Activated T-cell treated with anti-CD3 and anti-CD28 coated beads, Interleukin-2, amount 50 U/mL, for 48 hours (primary cell): ENCODE measurements around the gene GALE.
"Not testable (repeated sequence)": the region's sequence is repeated elsewhere in the genome, so short reads cannot be mapped to it uniquely, and the experiment has no call there.

Experiments used
- DNase-seq, 2 experiments: peaks; one replicate each; pipeline ENCODE4 v3.0.0-alpha.2; 2020

The GALE gene

DNA sequence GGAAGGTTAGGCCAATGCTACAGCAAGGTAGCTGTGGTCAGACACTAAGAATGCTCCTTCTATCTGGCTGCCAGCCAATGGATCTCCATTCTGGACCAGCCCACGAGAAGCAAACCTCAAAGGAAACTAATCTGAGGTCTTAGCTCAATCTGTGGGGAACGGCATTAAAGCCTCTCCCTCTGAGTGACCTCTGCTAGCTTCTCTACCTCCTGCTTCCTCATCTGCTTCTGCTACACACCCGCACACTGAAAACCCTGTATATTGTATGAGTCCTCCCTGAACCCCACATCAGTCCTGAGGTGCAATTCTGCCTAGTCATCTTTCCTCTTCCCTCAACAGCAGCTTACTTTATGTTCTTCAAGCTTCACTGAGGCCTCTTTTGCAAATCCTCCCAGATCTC, 6.9 kb upstream of the GALE start:
- no peak for DNase-seq

DNA sequence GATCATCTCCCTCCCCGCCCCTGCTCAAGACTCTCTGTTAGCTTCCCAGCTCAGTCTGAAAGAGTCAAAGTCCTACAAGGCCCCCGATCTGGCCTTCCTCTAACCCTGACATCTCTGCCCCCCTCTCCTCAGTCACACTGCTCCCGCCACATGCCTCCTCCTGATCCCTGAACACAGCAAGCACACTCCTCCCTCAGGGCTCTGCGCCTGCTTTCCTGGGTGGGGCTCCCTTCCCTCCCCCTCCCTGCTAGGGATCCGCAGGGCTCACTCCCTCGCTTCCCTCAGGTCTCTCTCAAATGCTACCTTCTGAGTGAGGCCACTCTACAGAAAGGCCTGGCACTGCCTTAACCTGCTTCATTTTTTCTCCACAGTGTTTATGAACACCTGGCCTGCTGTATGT, 5.7 kb upstream of the GALE start:
- DNase-seq = no peak

DNA sequence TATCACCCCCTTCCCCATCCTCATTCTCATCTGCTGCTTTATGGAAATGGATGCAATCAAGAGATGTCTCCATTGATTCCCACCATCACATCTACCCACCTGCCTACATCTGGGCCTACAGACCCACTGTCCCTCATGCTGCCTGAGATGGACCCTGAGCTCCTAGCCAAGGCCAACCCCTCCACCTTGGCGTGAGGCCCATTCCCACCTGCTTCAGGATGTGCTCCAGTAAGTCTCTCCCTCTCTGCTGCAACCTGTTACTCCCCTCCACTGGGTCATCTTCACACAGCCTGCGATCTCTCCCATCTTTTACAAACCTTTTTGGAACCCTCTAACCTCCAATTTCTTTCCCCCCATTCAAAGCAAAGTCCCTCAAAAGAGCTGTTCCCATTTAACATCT, 4.5 kb upstream of the GALE start:
- DNase-seq = no peak

DNA sequence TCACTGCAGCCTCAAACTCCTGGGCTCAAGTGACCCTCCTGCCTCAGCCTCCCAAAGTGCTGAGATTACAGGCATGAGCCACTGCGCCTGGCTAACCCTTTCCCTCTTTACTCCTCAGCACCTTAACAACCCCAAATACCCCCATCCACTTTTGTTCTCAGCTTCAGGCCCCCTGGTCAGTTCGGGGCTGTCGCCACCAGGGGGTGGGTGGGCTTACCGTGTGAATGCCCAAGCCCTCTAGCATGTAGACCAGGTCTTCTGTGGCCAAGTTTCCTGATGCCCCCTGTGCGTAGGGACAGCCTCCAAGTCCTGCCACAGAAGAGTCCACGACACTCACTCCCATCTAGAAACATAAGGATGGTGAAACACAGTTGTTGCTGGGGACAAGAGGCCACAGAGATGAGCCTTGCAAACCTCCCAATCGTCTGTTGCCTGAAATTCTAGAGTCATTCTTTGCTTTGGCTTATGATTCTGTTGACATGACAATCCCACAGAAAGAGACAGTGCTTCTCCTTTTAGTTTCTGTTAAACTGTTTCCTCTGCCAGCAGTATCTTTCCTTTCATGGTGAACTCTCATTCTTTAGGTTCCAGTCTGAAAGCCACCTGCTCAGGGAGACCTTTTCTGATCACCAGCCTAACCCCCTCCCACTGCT, 3.8 kb upstream of the GALE start:
- no peak for DNase-seq

DNA sequence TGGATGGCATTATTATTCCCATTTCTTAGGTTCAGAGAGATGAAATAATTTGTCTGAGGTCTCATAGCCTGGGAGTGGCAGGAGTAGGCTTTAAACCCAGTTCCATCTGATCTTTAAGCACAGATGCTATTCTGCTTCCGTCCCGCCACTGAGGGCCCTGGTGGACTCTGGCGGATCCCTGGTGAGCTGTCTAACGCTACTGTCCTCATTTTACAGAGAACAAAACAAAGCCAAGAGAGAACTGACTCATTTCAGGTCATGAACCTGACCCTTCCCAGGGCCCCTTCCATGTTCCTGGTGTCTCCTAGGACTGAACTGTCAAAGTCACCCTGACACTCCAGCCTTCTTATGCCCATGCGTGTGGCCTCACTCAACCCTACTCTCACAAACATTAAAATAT, 3.1 kb upstream of the GALE start:
- no peak for DNase-seq

DNA sequence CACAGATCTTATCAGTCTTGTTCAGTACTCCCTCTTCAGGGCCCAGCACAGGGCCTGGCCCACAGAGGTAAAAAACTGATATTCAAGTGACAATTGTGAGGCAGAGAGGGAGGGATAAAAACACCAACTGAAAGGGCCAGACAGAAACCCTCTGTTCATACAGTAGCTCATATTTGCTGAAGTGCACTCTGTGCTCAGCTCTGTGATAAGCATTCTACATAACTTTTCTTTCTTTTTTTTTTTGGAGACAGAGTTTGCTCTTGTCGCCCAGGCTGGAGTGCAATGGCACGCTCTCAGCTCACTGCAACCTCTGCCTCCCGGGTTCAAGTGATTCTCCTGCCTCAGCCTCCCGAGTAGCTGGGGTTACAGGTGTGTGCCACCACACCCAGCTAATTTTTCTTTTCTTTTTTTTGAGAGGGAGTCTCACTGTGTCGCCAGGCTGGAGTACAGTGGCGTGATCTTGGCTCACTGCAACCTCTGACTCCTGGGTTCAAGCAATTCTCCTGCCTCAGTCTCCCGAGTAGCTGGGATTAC, 2.3 kb upstream of the GALE start:
- DNase-seq = not testable (repeated sequence)

DNA sequence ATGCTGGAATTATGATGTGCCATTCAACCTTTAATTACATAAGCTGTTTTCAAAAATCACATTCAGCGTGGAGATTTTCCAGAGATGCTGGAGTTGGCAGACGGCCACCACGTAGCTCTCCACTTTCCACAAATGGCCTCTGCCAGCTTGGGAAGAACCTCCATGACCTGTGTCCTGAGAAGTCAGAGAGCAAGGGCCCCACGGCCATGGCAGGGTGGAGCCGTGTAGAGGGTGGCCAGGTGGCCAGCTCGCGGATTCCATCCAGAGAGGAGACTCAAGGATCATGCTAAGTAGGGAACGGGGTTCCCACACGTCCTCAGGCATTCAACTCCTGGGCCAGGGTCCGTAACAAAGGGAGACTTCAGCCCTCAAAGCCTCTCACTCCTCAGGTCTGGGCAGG, 1.3 kb upstream of the GALE start:
- no peak for DNase-seq

DNA sequence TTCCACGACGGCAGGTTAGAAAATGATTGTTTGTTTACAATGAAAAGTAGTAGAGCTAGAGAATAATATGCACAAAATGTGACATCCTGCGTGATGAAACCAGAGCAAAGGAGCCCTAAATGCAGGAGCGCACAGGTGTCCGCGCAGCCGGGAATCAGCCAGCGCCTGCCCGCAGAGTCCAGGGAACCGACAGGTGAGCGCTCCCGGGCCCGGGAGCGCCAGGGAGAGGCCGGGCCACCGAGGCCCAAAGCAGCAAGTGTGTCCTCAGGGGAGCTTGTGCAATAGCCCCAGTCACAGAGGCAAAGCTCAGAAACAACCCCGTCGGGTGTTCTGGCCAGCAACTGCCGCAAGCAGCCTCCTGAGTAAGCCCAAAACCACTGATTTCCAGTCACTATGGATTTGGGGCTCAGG, 789 bp upstream of the GALE start:
- no peak for DNase-seq

DNA sequence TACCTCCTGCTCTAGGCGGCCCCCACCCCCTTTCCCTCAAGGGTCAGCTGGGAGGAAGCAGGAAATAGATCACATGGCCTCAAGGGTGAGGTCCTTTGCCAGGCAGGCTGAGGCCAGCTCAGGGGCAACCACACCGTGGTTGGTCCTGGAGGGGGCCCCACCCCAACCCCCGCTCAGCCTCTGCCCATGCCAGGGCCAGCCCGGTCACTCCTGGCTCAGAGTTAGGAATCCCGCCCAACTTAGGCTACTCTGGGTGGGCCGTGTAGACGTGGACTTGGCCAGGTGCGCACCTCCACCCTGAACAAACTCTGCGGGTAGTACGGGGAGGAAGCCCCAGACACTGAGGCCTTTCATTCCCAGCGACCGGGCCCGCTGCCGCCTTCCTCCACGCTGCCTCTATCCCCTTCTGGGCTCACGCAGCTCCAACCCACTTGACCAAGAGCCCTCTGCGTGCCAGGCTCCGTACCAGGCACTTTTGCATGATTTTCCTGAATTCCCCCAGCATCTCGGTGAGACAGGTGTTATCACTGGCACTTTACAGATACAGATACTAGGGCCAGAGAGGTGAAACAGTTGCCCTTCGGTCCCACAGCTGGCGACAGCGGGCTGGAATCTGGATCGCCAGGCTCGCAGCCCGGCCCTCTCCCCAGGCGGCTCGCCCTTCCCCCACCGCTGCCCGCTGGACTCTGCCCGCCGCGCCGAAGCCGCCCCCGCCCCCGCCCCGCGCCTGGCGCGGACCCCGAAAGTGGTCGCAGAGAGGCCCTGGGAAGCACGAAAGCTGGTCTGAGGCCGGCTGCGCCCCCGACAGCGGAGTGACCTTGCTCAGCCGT, 769 bp downstream of the GALE start:
- peak; percentile 56 to 60 for DNase-seq

DNA sequence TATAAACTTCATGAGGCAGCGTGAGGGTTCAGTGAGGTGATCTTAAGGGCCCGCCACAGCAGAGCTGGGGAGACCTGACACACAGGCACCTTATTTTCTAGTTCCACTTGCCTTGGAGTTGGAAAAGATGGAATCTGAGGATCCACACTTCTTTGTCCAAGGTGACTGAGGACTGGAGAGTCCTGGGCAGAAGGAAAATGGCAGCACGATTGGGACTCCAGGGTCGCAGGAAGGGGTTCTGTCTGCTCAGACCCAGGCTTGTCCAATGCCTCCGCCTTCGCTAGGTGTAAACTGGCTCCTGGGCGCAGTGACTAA, 1.3 kb downstream of the GALE start:
- no peak for DNase-seq

DNA sequence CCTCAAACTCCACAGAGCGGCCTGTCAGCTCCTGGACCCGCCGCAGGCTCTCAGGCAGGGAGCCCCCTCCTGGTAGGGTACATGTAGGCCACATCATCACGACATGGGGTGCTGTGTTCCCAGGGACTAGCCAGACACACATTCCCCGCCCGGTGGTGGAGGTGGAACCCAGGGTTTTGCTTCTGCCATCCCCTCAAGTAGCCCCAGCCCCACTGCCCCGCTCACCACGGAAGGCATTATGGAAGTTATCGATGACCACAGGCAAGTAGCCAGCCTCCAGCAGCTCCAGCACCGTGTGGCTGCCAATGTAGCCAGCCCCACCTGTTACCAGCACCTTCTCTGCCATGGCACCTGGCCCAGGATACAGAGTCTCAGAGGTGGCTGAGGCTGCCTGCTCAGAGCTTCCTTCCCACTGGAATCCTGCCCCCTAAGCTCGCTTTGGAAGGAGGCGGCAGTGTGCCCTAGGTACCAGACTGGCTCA, 1.9 kb downstream of the GALE start:
- DNase-seq = peak; percentile 30 to 49

DNA sequence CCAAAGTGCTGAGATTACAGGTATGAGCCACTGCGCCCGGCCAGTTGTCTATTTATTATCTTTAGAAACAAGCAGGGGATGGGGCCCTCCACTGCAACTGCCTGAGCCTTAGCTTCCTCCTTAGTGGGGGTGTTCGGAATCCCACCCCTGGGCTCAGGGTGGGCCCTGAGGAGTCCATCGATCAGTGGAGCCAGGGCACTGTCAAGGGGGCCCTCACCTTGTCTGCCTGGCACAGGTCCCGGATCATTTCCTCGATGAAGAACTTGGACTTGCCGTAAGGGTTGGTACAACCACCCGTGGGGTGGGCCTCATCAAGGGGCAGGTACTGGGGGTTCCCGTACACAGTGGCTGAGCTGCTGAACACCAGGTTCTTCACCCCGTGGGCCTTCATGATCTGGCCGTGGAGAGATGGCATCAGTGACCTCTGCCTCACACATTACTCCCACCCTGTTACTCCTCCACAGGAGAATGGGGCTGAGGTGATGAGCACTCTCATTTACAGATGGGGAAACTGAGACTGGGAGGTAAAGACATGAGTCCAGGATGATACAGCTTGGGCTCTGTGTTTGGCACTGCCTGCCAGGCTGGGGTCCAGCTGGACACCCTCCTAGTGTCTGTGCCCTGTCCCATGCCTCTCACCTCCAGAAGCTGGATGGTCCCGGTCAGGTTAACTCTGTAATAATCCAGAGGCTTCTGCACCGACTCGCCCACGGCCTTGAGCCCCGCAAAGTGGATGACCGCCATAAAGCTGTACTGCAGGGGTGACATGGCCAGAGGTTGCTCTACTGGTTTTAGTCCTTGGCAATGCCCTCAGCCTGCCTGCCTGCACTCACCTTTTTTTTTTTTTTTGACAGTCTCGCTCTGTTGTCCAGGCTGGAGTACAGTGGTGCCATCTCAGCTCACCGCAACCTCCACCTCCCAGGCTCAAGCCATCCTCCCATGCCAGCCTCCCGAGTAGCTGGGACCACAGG, 2.8 kb downstream of the GALE start:
- no peak for DNase-seq

DNA sequence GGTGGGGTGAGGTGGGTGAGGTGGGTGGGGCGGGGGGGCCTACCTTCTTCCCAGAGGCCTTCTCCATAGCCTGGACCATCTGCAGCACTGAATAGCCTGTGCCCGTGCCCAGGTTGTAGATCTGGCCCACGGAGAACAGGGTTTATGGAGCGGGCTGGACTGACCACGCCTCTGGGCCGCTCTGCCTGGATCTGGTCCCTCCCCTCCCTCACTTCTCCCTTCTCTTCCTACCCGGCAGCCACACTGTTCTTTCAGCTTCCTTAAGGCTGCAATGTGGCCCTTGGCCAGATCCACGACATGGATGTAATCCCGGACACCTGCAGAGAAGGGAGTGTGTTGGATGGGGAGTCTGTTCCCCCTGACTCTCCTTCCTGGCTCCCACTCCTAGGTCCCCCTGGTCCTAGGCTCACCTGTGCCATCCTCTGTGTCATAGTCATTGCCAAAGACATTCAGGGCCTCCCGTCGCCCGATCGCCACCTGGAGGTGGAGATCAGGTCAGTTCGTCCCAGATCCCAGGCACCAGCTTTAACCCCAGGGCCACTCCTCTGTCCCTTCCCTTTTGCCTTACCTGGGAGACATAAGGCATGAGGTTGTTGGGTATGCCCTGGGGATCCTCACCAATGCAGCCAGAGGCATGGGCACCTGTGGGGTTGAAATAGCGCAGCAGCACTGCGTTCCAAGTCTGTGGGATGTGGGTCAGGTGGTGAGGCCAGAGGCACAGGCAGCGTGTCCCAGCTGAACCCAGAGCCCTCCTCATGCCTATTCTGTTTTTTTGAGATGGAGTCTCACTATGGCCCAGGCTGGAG, 3.9 kb downstream of the GALE start:
- no peak for DNase-seq

DNA sequence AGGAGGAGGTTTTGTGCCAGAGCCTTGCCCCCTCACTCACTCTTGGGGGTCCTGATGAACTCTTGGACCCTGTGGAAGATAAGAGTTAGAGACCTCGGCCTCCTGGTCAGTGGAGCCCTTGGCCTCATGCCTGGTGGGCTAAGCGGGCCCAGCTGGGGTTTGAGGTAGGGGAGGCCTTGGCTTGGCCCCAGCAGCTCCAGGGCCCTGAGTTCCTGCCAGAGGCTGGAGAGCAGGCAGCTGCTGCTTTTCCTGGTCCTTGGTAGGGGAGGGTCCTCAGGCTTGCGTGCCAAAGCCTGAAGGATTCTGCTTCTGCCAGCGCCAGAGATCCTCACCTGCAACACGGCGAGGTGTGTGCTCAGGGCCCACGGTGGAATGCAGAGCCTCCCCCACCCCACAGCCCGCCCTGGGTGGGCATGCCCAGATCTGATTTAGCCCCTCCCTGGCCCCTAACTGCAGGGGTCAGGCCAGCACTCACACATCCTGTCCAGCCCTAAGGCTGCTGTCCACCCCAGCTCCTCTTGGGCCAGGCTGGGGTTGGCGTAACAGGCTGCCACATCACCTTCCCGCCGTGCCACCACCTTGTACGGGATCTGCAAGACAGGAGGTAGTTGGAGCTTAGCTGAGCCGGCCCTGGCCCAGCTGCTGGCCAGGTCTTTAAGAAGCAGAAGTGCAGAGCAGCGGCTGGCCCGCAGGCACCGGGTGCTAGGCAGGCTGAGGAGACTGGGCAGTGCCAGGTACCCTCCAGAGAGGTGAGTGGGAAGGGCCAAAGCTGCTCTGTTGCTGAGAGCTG, 4.7 kb downstream of the GALE start:
- no peak for DNase-seq

DNA sequence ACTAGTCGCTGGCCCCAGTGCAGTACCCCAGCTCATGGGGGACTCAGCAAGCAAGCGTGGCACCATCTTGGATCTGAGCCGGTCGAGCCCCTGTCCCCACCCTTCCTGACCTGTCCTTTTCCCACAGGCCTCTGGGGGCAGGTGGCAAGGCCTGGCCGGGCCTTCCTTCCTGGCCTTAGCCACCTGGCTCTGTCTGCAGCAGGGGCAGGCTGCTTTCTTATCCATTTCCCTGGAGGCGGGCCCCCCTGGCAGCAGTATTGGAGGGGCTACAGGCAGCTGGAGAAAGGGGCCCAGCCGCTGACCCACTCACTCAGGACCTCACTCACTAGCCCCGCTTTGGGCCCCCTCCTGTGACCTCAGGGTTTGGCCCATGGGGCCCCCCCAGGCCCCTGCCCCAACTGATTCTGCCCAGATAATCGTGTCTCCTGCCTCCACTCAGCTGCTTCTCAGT, 5.8 kb downstream of the GALE start:
- DNase-seq = not testable (repeated sequence)

DNA sequence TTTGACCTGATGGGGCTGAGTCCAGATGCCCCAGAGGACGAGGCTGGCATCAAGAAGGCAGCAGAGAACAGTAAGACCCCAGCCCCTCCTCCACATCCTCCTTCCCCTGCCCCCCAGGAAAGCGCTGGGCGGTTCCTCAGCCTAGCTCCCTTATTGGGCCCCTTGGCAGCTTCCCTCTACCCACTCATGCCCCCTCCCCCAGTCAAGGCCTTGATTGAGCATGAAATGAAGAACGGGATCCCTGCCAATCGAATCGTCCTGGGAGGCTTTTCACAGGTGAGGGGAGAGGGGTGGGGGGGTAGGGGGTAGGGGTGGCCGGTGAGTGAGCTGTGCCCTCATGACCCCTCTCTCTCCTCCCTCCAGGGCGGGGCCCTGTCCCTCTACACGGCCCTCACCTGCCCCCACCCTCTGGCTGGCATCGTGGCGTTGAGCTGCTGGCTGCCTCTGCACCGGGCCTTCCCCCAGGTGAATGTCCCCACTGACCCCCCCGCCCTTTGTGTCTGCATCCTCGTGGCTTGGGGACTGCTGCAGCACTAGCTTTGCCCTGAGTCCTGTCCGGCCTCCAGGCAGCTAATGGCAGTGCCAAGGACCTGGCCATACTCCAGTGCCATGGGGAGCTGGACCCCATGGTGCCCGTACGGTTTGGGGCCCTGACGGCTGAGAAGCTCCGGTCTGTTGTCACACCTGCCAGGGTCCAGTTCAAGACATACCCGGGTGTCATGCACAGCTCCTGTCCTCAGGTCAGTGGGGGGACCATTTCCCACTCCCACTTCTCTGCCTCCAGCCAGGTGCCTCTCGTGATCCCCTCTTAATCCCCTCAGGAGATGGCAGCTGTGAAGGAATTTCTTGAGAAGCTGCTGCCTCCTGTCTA, 6.5 kb downstream of the GALE start:
- no peak for DNase-seq

DNA sequence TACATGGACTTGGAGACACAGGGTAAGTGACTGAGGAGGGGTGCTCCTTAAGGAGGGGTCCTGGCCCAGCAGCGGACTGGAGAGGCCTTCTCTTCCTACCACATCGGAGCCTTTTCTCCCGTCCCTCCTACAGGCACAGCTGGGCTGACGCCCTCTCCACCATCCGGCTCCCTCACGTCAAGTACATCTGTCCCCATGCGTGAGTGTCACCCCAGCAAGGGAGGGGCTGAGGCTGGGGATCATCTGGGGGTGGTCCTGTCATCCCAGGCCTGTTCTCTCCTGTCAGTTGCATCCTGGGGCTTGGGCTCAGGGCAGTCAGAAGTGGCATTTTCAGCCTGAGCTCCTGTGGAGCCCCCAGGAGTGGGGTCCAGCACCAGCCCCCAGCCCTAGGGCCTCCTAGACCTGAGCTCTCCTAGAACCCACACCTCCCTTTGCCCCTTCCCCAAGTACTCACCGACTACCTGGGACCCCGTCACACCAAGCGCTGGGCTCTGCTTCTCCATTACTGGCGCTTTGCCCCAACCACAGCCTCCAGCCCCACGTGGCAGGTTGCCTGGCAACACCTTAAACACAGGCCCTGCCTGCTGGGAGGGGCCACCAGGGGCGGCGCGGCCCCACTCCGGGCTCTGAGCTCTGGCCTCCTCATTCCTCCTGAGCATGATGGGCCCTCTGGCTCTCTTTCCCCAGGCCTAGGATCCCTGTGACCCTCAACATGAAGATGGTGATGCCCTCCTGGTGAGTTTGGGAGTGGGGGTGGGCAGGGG, 7.4 kb downstream of the GALE start:
- peak; percentile 50 to 57 for DNase-seq

DNA sequence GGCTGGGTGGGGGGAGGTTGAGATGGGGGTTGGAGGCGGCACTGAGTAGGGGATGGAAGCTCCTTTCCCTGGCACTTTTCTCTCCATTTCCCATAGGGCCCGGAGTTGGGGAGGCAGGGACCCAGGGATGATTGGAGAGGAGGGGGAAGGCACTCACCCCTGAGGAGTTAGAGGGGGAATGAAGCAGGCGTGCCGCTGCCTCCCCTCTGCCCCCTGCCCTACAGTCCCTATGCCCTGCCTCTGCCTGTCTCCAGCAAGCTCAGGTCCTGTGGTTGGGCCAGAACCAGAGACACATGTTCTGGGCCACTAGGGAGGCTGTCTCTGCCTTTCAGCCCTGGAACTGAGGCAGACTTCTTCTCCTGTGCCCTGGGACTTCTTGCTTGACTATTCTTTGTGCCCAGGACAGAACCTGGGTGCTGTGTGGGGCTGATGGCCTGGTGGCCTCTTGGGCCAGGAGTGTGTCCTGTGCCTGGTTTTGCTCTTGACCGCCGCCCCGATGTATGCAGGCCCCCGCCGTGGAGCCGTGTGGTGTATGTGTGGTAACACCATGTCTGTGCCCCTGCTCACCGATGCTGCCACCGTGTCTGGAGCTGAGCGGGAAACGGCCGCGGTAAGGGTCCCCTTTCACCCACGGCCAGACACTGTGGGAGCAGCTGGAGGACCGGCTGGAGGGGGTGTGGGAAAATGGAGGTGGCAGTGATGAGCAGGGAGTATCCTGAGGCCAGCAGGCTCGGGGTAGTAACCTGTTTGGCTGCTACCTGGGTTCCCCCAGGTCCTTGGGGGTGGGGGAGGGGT, 8.2 kb downstream of the GALE start:
- DNase-seq = no peak
